Measurements from ENCODE around the gene CPN2. TPM values are rescaled to one million over a fixed set of nuclear protein-coding genes. Genes with fewer than 3 reads are reported as not detected.

The CPN2 gene
- total and polyA plus RNA-seq, 2 of the 13 experiments (the other 11 are each of a cell fraction or from before 2014, with no cell fraction given), result 26.7 to 27.7 TPM

DNA sequence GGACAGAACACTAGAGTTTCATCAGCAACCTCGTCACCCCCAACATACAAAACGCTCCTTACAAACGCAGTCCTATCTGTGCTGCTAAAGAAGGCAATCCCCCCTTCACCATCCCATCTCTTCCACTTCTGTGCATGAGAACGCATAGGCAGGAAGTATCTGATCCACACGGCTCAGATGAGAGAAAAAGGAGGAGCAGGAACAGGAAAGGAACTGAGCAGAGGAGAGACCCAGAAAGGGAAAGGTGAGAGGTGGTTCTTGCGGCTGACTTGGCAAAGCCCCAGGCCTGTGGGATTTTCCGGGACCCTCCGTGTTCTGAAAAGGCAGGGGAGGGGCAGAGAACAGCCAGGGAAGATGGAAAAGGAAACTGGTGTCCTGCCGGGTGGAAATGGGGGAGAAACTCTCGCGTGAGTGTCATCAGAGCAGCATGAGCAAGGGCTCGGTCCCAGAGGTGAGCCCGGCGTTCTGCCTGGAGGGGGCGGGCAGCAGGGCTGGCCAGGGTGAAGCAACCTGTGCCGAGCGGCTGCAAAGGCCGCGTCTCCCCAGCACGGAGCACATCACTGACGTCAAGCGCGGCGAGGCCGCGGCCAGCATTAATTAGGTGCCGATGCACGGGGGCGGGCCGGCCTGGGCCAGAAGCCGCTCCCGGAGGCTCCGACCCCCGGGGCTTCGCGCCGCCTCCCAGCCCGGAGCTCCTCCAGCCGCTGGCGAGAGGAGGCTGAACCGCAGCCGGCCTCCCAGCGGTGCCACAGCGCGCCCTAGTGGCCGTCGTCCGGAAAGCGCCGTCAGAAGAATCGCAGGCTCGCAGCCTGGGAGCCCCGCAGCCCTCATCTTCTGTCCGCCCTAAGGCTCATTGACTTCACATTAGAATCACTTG is 35.8 kb downstream of the CPN2 start (continued):
- TF ChIP-seq ZNF280D (CRISPR knock-in tag; IDR thresholded peaks at IDR 0.05) (no peak), RAD21 (CRISPR knock-in tag; IDR thresholded peaks at IDR 0.05) (peak; percentile 99), GFI1 (CRISPR knock-in tag; IDR thresholded peaks at IDR 0.05; ENCODE audit: borderline replicate concordance) (no peak), ZNF776 (CRISPR knock-in tag; IDR thresholded peaks at IDR 0.05) (peak; percentile 59; the same call in 1 of the 2 replicates), SPEN (CRISPR knock-in tag; IDR thresholded peaks at IDR 0.05; ENCODE audit: low read depth) (no peak), PHB2 (IDR thresholded peaks at IDR 0.05; ENCODE audit: partially characterized antibody) (no peak), ZNF768 (CRISPR knock-in tag; IDR thresholded peaks at IDR 0.05) (peak; percentile 58), KMT2B (CRISPR knock-in tag; IDR thresholded peaks at IDR 0.05) (0 out of 2 replicates have a peak, but pooled peaks have one; percentile 35), POLR2A (IDR thresholded peaks at IDR 0.05; ENCODE audit: insufficient read depth in 1 of 2, low read depth in 2 of 2, low read length in 2 of 2) (no peak), ZNF589 (CRISPR knock-in tag; conservative IDR thresholded peaks at IDR 0.05) (no peak), SUZ12 (IDR thresholded peaks at IDR 0.05; ENCODE audit: low read depth, low read length) (no peak), ZBTB2 (CRISPR knock-in tag; IDR thresholded peaks at IDR 0.05; ENCODE audit: low read depth) (no peak), ATM (IDR thresholded peaks at IDR 0.05; ENCODE audit: borderline replicate concordance) (no peak), GATA4 (IDR thresholded peaks at IDR 0.05; ENCODE audit: borderline replicate concordance, low read depth) (no peak), ZNF563 (CRISPR knock-in tag; IDR thresholded peaks at IDR 0.05) (peak; percentile 38; the same call in 1 of the 2 replicates), ZNF232 (CRISPR knock-in tag; IDR thresholded peaks at IDR 0.05; ENCODE audit: borderline replicate concordance) (no peak), IRX3 (CRISPR knock-in tag; IDR thresholded peaks at IDR 0.05; ENCODE audit: borderline replicate concordance, low read depth) (no peak), ZNF329 (CRISPR knock-in tag; IDR thresholded peaks at IDR 0.05; ENCODE audit: low read depth) (0 out of 2 replicates have a peak, but pooled peaks have one; percentile 50)
- TF ChIP-seq, protein P1, sequence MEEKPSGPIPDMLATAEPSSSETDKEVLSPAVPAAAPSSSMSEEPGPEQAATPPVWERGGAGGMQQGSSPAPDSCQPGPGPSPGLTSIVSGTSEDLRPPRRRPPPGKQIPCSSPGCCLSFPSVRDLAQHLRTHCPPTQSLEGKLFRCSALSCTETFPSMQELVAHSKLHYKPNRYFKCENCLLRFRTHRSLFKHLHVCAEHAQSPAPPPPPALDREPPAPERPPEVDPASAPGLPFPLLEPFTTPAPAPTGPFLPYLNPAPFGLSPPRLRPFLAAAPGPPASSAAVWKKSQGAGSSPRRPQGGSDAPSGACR (CRISPR knock-in tag; IDR thresholded peaks at IDR 0.05), result 0 out of 2 replicates have a peak, but pooled peaks have one; percentile 19
- TF ChIP-seq, protein P2, sequence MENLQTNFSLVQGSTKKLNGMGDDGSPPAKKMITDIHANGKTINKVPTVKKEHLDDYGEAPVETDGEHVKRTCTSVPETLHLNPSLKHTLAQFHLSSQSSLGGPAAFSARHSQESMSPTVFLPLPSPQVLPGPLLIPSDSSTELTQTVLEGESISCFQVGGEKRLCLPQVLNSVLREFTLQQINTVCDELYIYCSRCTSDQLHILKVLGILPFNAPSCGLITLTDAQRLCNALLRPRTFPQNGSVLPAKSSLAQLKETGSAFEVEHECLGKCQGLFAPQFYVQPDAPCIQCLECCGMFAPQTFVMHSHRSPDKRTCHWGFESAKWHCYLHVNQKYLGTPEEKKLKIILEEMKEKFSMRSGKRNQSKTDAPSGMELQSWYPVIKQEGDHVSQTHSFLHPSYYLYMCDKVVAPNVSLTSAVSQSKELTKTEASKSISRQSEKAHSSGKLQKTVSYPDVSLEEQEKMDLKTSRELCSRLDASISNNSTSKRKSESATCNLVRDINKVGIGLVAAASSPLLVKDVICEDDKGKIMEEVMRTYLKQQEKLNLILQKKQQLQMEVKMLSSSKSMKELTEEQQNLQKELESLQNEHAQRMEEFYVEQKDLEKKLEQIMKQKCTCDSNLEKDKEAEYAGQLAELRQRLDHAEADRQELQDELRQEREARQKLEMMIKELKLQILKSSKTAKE (CRISPR knock-in tag; IDR thresholded peaks at IDR 0.05; ENCODE audit: borderline replicate concordance), result no peak
- TF ChIP-seq, protein P3, sequence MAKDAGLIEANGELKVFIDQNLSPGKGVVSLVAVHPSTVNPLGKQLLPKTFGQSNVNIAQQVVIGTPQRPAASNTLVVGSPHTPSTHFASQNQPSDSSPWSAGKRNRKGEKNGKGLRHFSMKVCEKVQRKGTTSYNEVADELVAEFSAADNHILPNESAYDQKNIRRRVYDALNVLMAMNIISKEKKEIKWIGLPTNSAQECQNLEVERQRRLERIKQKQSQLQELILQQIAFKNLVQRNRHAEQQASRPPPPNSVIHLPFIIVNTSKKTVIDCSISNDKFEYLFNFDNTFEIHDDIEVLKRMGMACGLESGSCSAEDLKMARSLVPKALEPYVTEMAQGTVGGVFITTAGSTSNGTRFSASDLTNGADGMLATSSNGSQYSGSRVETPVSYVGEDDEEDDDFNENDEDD (CRISPR knock-in tag; IDR thresholded peaks at IDR 0.05; ENCODE audit: borderline replicate concordance), result 0 out of 2 replicates have a peak, but pooled peaks have one; percentile 36
